ENCODE measurements around the gene ZNG1B. TPM values are rescaled to one million over a fixed set of nuclear protein-coding genes. Genes with fewer than 3 reads are reported as not detected.
"Not testable (repeated sequence)": the region's sequence is repeated elsewhere in the genome, so short reads cannot be mapped to it uniquely, and the experiment has no call there.

ZNG1B gene
- total RNA-seq, 2 donors from 2014 or later = 27.4 to 33.5 TPM

GRCh38 chr2:113536573-113536972 lies 99.1 kb downstream of the ZNG1B start:
- H3K9ac ChIP-seq (ENCODE audit: low read depth in 2 of 2, low read length in 2 of 2); H3K4me3 ChIP-seq; intact Hi-C loops (cut with DNase I); DNase-seq; H3K9me3 ChIP-seq; H3K4me1 ChIP-seq; H3K27ac ChIP-seq; H3K27me3 ChIP-seq; H3K36me3 ChIP-seq: not testable (repeated sequence)

- H3K27me3 ChIP-seq; H3K4me3 ChIP-seq; DNase-seq; H3K9me3 ChIP-seq; H3K9ac ChIP-seq (ENCODE audit: low read depth in 2 of 2, low read length in 2 of 2); intact Hi-C loops (cut with DNase I); H3K36me3 ChIP-seq; H3K4me1 ChIP-seq; H3K27ac ChIP-seq: not testable (repeated sequence)
Measured at GRCh38 chr2:113540834-113541203, 103.3 kb downstream of the ZNG1B start.

DNA sequence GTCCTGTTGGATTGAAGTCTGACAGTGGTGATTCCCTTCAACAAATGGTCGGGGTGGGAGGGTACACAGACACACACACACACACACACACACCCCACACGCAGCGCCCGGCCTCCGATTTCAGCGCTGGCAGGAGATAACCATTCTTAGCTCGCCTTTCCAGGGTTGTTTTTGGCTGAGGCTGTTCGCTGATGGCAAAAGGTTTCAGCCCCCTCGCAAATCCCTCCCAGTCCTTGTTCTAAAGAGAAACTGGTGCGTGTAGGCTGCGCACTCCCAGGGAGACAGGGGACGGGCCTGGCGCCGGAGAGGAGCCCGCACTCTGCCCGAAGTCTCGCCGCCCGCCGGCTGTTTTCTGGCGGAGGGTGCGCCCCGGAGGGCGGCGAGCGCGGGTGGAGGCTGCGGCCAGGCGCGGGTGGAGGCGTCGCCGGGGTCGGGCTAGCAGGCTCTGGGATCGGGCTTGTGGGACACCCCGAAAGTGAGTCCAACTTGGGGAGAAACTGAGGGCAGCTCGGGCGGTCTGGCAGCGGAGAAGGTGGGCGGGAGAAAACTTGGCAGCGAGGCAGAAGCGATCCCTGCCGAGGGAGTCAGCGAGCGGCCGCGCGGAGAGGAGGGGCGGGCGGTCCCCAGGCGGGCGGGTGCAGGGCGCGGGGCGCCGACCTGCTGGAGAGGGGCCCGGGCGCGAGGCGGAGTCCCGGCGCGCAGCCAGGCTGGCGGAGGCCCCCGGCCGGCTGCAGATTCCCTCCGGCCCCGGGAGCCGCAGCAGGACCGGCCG lies 103.9 kb downstream of the ZNG1B start:
- intact Hi-C loops (cut with DNase I); H3K36me3 ChIP-seq; H3K27me3 ChIP-seq; H3K4me1 ChIP-seq; H3K9me3 ChIP-seq: not testable (repeated sequence)
- Histone ChIP-seq H3K9ac (ENCODE audit: low read depth in 2 of 2, low read length in 2 of 2) (peak overlapping the region in 1 of 2 donors; percentile 43), H3K4me3 (peak overlapping the region; percentile 45), H3K27ac (peak overlapping the region; percentile 72)
- DNase-seq = peak; percentile 27

DNA sequence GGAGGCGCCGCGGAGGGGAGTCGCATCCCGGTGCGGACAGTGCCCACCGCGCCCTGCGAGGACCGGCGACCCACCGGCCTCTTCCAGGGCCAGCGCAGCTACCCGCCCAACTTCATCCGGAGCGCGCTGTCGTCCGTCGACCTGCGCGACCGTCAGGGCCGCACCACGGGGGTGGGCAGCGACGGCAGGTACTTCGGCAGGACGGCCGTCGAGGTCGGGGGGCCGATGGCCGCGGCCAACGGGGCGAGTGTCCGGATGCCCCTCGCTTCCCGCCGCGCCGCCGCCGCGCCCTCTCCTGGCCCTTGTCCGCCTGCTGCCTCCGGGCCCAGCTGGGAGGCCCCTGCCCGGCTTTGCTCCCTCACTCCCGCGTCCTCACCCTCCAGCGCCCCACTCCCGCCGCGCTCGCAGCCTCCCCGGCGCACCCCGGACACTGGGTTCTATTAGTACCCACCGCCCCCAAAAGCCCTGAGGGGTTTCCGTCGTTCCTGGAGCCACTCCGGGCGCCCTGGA lies 104.5 kb downstream of the ZNG1B start:
- H3K4me1 ChIP-seq; H3K36me3 ChIP-seq; H3K27me3 ChIP-seq; intact Hi-C loops (cut with DNase I); DNase-seq; H3K9me3 ChIP-seq: not testable (repeated sequence)
- peak overlapping the region in 1 of 2 donors; percentile 12 for H3K9ac ChIP-seq (ENCODE audit: low read depth in 2 of 2, low read length in 2 of 2)
- peak overlapping the region; percentile 72 for H3K27ac ChIP-seq
- peak overlapping the region; percentile 45 for H3K4me3 ChIP-seq

- H3K27me3 ChIP-seq; H3K27ac ChIP-seq; DNase-seq; H3K9ac ChIP-seq (ENCODE audit: low read depth in 2 of 2, low read length in 2 of 2); H3K4me3 ChIP-seq; intact Hi-C loops (cut with DNase I); H3K4me1 ChIP-seq; H3K9me3 ChIP-seq; H3K36me3 ChIP-seq: not testable (repeated sequence)
Measured at GRCh38 chr2:113542529-113542928, 105.0 kb downstream of the ZNG1B start.

Other genes with a start within 250 kb of the ZNG1B start
- gene PAX8, start 158.8 kb upstream of the ZNG1B start, total RNA-seq = 1 to 10 TPM; 1.1 to 1.9 TPM
- gene FOXD4L1, start 61.0 kb downstream of the ZNG1B start, total RNA-seq = not detected
- gene RABL2A, start 189.6 kb downstream of the ZNG1B start, total RNA-seq = 10 to 100 TPM in 1 of 2 donors, 1 to 10 TPM in 1; 9.3 to 19.4 TPM

Data from colonic mucosa (tissue), 4 donors.